ENCODE measurements around the gene ADAM15.

- TF ChIP-seq CTCF (conservative IDR thresholded peaks at IDR 0.05; ENCODE audit: low read length) = no peak
- TF ChIP-seq EZH2phosphoT487 (IDR thresholded peaks at IDR 0.05; ENCODE audit: borderline replicate concordance) = no peak
These were observed 39.6 kb upstream of the ADAM15 start for GRCh38 chr1:155011437-155012025.

Measured in Loucy (cell line).